C4-2B (cell line): Measurements from ENCODE around the gene PCSK5.

Experiments used
- H3K27ac ChIP-seq: fragments of 450-650 bp; 2 replicates; pipeline ENCODE4 v1.5.1; 2017
- CTCF ChIP-seq: fragments of 450-650 bp; conservative IDR thresholded peaks from 2 replicates; pipeline ENCODE4 v1.5.1; 2017; ENCODE audit warnings: mild to moderate bottlenecking
- ZFX ChIP-seq: fragments of 450-650 bp; IDR thresholded peaks from 2 replicates; pipeline ENCODE4 v1.6.1; 2017

PCSK5 gene

DNA sequence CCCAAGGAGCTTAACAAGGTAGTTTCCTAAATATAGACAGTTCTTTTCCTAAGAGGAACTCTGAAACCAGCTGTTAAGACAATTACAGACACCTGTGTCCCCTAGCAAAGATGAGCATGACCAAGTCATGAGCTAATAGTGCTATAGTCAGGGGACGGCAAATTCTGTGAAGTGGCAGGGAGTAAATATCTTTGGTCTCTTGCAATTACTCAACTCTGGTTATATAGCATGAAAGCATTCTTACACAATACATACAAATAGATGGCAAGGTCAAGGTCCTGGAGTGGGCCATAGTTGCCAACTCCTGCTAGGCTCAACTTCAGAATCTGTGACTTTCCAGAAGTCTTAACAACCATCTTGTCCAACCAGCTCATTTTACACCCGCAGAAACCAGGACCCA lies 400.1 kb downstream of the PCSK5 start:
- H3K27ac ChIP-seq = no peak overlapping the region

GRCh38 chr9:76292246-76292645 lies 401.8 kb downstream of the PCSK5 start:
- TF ChIP-seq ZFX = no peak
- TF ChIP-seq CTCF = no peak
- no peak overlapping the region; the same call in 1 of the 2 replicates for H3K27ac ChIP-seq

More for the DNA sequence above, 400.1 kb downstream of the PCSK5 start:
- TF ChIP-seq ZFX (no peak), CTCF (no peak)

DNA sequence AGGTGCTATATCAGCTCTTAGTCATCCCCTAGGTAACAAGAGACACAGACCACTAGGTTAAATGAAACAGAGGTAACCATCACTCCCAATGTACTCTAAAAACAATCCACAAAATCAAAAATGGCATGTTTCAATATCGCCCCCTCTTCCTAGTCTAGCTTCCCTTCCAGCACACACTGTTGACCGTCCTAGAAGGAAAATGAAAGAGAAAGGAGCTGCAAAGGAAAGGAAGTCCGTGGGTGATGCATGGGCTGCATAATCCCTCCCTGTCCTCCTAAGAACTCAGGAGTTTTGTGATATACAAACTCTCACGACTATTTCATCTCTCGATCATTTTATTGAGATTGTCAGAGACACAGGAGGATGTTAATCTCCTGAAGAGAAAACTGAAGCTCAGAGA lies 402.2 kb downstream of the PCSK5 start:
- no peak for TF ChIP-seq ZFX
- no peak for TF ChIP-seq CTCF
- no peak overlapping the region; the same call in 1 of the 2 replicates for H3K27ac ChIP-seq

- TF ChIP-seq ZFX (no peak), CTCF (no peak)
- no peak overlapping the region for H3K27ac ChIP-seq
Measured at GRCh38 chr9:76294301-76294700, 403.8 kb downstream of the PCSK5 start.

DNA sequence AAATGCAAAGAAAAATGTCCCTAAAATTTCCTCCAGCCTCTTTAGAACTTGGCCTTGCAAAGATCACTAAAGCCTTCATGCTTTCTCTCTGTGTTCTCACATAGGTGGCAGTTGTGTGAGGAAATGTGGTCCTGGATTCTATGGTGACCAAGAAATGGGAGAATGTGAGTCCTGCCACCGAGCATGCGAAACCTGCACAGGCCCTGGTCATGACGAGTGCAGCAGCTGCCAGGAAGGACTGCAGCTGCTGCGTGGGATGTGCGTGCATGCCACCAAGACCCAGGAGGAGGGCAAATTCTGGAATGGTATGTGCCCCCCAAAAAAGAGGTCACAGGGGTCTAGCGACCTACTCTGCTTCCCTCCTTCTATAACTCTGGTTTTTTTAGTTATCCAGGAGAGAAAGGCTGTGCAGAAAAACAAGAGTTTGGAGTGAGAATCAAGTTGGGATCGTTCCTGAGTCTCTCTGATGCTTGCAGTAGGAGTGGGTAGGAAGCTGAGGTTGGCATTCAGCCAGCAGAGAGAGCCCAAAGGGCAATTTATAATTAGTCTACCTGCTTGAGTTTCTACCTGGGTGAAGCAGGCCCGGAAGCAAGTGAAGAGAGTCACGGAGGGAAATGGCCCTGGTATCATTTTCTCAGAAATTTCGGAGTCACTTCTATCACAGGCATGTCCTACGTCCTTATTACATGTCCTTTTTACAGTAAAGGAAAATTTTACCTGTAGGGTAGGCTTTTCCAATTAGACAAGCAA lies 406.3 kb downstream of the PCSK5 start:
- no peak overlapping the region for H3K27ac ChIP-seq
- no peak for TF ChIP-seq ZFX
- TF ChIP-seq CTCF = no peak

GRCh38 chr9:76297721-76298239 lies 407.3 kb downstream of the PCSK5 start:
- no peak overlapping the region for H3K27ac ChIP-seq
- TF ChIP-seq CTCF (no peak), ZFX (no peak)

- no peak overlapping the region for H3K27ac ChIP-seq
- TF ChIP-seq CTCF (peak; percentile 17; the same call in 1 of the 2 replicates), ZFX (no peak)
Measured at GRCh38 chr9:76298521-76299144, 408.2 kb downstream of the PCSK5 start.
